Kidney (tissue), 2 donors: Measurements from ENCODE around the gene FBXW10. TPM values are rescaled to one million over a fixed set of nuclear protein-coding genes. Genes with fewer than 3 reads are reported as not detected.

Experiments used
- polyA plus RNA-seq: library from polyadenylated mRNA; stranded (reverse); fragments of 350-450 nt; fragmentation: Illumina TruSeq; extraction: RNeasy Lipid Tissue Mini Kit (QIAGEN cat#74804); gene quantifications from one replicate; pipeline ENCODE4 v1.2.3, GENCODE V29; 2014; ENCODE audit warnings: low read depth, low replicate concordance; ENCODE audit not compliant: insufficient read depth
- total RNA-seq: library from RNA; stranded (reverse); fragmentation: NEBNext Ultra II Directional; extraction: Animal tissue kit (Norgen Biotek cat#: 25700); gene quantifications from one replicate; pipeline ENCODE4 v1.2.1, GENCODE V29; 2021
- donor health status: DM: yes; HTN: yes; CAD: no.

Gene FBXW10
- total and polyA plus RNA-seq, 2 donors from 2014 or later: not detected

Other genes with a start within 250 kb of the FBXW10 start
- not detected for gene TBC1D28, start 99.7 kb upstream of the FBXW10 start, total RNA-seq
- gene TBC1D28, start 99.7 kb upstream of the FBXW10 start, polyA plus RNA-seq: not detected
- 3.0 TPM for gene FOXO3B, start 61.7 kb upstream of the FBXW10 start, total RNA-seq
- 0.49 TPM for gene FOXO3B, start 61.7 kb upstream of the FBXW10 start, polyA plus RNA-seq
- 35.3 TPM for gene TVP23B, start 37.1 kb downstream of the FBXW10 start, total RNA-seq
- 20.9 TPM for gene TVP23B, start 37.1 kb downstream of the FBXW10 start, polyA plus RNA-seq
- 30.6 TPM for gene PRPSAP2, start 114.1 kb downstream of the FBXW10 start, total RNA-seq
- 32.0 TPM for gene PRPSAP2, start 114.1 kb downstream of the FBXW10 start, polyA plus RNA-seq
- gene SLC5A10, start 208.1 kb downstream of the FBXW10 start, total RNA-seq: 9.7 TPM
- gene SLC5A10, start 208.1 kb downstream of the FBXW10 start, polyA plus RNA-seq: 16.5 TPM